Keratinocyte (primary cell): ENCODE measurements around the gene USP35.

Source experiments
- CTCF ChIP-seq, 3 experiments: IDR thresholded peaks in 1 of 3; conservative IDR thresholded peaks in 1 of 3; optimal IDR thresholded peaks in 1 of 3; 2 replicates in 2 of 3; 3 replicates in 1 of 3; pipeline versions ENCODE3 to v1.5.1; 2011; ENCODE audit warnings: low read length in 3 of 3, mild to moderate bottlenecking in 3 of 3, moderate library complexity in 2 of 3, control low read depth in 1 of 3, inconsistent platforms in 1 of 3; ENCODE audit not compliant: insufficient read depth in 2 of 3; ENCODE audit errors: extremely low read depth in 1 of 3
- EZH2 ChIP-seq: IDR thresholded peaks from one replicate; pipeline ENCODE4 v1.6.1; 2012; ENCODE audit warnings: inconsistent platforms, mild to moderate bottlenecking, low read length, moderate library complexity

DNA sequence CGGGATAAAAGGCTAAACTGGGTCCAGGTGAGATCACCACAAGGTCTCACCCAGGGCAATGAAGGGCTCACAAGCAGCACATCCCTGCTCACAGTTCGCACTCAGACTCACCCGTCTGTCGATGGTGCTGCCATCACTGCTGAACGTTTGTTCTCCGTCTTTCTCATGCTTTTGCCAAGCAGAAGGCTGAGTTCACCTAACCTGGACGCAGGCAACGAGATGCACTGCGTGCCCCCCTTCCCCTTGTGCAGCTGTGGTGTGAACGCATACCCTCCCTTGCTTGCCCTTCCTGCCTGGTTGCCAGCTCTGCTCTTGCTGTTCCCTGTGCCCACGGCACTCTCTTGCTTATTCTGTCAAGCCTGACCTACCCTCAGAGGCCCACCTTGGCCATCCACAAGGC is 18.3 kb upstream of the USP35 start:
- TF ChIP-seq CTCF (optimal IDR thresholded peaks at IDR 0.05 in 1 of 3, IDR thresholded peaks at IDR 0.05 in 1 of 3, conservative IDR thresholded peaks at IDR 0.05 in 1 of 3; ENCODE audit: extremely low read depth in 1 of 3, insufficient read depth in 2 of 3, low read length in 3 of 3) (no peak), EZH2 (no peak)
